Endodermal cell (in vitro differentiated cells): ENCODE results near the gene ZNF831. TPM values are rescaled to one million over a fixed set of nuclear protein-coding genes. Genes with fewer than 3 reads are reported as not detected.
A peak's percentile ranks its signal among the peaks of the same experiment; 100 is the strongest.

ENCODE experiments used
- DNase-seq: peaks from one replicate; pipeline ENCODE4 v3.0.0-alpha.2; 2017
- H3K27ac ChIP-seq: 2 replicates; pipeline ENCODE4 v1.5.1; 2013; ENCODE audit warnings: mild to moderate bottlenecking, low read depth, low read length, moderate library complexity
- H3K27me3 ChIP-seq: 2 replicates; pipeline ENCODE4 v1.6.1; 2013; ENCODE audit warnings: mild to moderate bottlenecking, low read length, moderate library complexity; ENCODE audit not compliant: insufficient read depth, control insufficient read depth, poor library complexity, severe bottlenecking
- H3K36me3 ChIP-seq: 2 replicates; pipeline ENCODE4 v1.7.0; 2013; ENCODE audit warnings: mild to moderate bottlenecking, low read length, moderate library complexity; ENCODE audit not compliant: control insufficient read depth, insufficient read depth
- H3K4me1 ChIP-seq: one replicate; pipeline ENCODE4 v1.7.0; 2013; ENCODE audit warnings: low read length; ENCODE audit not compliant: control insufficient read depth, insufficient read depth
- H3K4me3 ChIP-seq: 2 replicates; pipeline ENCODE4 v1.5.1; 2013; ENCODE audit warnings: mild to moderate bottlenecking, low read length, moderate library complexity
- H3K9ac ChIP-seq: 2 replicates; pipeline ENCODE4 v1.6.1; 2013; ENCODE audit warnings: mild to moderate bottlenecking, low read length, moderate library complexity; ENCODE audit not compliant: poor library complexity, severe bottlenecking; ENCODE audit errors: extremely low read depth
- H3K9me3 ChIP-seq: 2 replicates; pipeline ENCODE4 v1.6.1; 2013; ENCODE audit warnings: mild to moderate bottlenecking, low read length, moderate library complexity; ENCODE audit not compliant: control insufficient read depth
- H3K27ac Mint-ChIP-seq: 2 replicates; pipeline ENCODE4 v1.8.0; 2020; ENCODE audit warnings: mixed read lengths
- H3K27me3 Mint-ChIP-seq: 2 replicates; pipeline ENCODE4 v1.8.0; 2021; ENCODE audit warnings: mild to moderate bottlenecking, mixed read lengths; ENCODE audit not compliant: insufficient read depth
- H3K36me3 Mint-ChIP-seq: 2 replicates; pipeline ENCODE4 v1.8.0; 2020; ENCODE audit warnings: low read depth, mixed read lengths
- H3K4me1 Mint-ChIP-seq: 2 replicates; pipeline ENCODE4 v1.8.0; 2020; ENCODE audit warnings: mixed read lengths
- H3K4me3 Mint-ChIP-seq: 2 replicates; pipeline ENCODE4 v1.8.0; 2020; ENCODE audit warnings: mild to moderate bottlenecking, moderate library complexity, mixed read lengths
- H3K9me3 Mint-ChIP-seq: 2 replicates; pipeline ENCODE4 v1.8.0; 2020; ENCODE audit warnings: mild to moderate bottlenecking, mixed read lengths
- WGBS, 2 experiments: methylation state at CpG; one replicate each; pipeline versions ENCODE4 v1.1.5 to v1.1.7; 2013; ENCODE audit warnings: missing lambda C conversion rate in 2 of 2, mixed read lengths in 1 of 2; ENCODE audit not compliant: insufficient coverage in 1 of 2, insufficient read length in 1 of 2; 5-methylcytosine and 5-hydroxymethylcytosine counted together
- total RNA-seq, 2 donors: library from RNA; stranded (reverse); fragmentation: NEBNext Ultra II Directional in 1 of 2; extraction: Animal tissue kit (Norgen Biotek cat#: 25700) in 1 of 2; gene quantifications; 2 replicates in 1 of 2; 3 replicates in 1 of 2; pipeline ENCODE4 v1.2.1, GENCODE V29; 2021
- TF ChIP-seq, protein P1 (sequence below): fragments of 200-600 bp; sonication (generic); conservative IDR thresholded peaks from 2 replicates; pipeline ENCODE4 v1.5.0; 2021; ENCODE audit warnings: antibody characterized with exemption, mild to moderate bottlenecking

ZNF831 gene
- total RNA-seq, 2 donors from 2014 or later, result not detected

DNA sequence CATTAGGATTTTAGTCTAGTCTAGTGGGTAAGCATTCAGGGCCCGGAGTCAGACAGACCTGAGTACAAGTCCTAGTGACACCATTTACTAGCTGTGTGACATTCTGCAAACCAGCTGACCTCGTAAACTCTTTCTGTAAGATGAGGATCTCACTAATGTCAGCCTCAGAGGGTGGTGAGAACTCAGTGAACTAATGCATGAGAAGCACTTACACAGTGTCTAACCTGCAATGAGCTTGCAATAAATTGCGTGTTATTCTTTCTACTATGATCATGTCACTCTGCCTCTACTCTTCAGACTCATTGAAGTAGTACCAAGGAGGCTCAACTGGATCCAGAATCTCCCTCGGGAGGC, 41.1 kb upstream of the ZNF831 start:
- H3K36me3 ChIP-seq, result no peaks in the 10 kb centered on the region
- peaks cover 23% of the 10 kb centered on the region for H3K4me1 Mint-ChIP-seq
- TF ChIP-seq, protein P1, sequence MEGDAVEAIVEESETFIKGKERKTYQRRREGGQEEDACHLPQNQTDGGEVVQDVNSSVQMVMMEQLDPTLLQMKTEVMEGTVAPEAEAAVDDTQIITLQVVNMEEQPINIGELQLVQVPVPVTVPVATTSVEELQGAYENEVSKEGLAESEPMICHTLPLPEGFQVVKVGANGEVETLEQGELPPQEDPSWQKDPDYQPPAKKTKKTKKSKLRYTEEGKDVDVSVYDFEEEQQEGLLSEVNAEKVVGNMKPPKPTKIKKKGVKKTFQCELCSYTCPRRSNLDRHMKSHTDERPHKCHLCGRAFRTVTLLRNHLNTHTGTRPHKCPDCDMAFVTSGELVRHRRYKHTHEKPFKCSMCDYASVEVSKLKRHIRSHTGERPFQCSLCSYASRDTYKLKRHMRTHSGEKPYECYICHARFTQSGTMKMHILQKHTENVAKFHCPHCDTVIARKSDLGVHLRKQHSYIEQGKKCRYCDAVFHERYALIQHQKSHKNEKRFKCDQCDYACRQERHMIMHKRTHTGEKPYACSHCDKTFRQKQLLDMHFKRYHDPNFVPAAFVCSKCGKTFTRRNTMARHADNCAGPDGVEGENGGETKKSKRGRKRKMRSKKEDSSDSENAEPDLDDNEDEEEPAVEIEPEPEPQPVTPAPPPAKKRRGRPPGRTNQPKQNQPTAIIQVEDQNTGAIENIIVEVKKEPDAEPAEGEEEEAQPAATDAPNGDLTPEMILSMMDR, result no peak
- H3K9me3 ChIP-seq, result peaks cover 6% of the 10 kb centered on the region
- 90 to 93% methylated on average over 4 of the region's 4 CpGs for WGBS, 2 experiments
- no peaks in the 10 kb centered on the region for H3K36me3 Mint-ChIP-seq
- no peak for DNase-seq
- H3K9ac ChIP-seq, result no peak overlapping the region
- no peaks in the 10 kb centered on the region for H3K27me3 ChIP-seq
- no peak overlapping the region for H3K4me3 ChIP-seq
- H3K4me3 Mint-ChIP-seq, result no peak overlapping the region
- no peak overlapping the region for H3K27ac Mint-ChIP-seq
- H3K9me3 Mint-ChIP-seq, result peaks cover 14% of the 10 kb centered on the region
- peak overlapping the region; percentile 54 for H3K27ac ChIP-seq
- peaks cover 3% of the 10 kb centered on the region for H3K4me1 ChIP-seq
- H3K27me3 Mint-ChIP-seq, result peaks cover 5% of the 10 kb centered on the region

DNA sequence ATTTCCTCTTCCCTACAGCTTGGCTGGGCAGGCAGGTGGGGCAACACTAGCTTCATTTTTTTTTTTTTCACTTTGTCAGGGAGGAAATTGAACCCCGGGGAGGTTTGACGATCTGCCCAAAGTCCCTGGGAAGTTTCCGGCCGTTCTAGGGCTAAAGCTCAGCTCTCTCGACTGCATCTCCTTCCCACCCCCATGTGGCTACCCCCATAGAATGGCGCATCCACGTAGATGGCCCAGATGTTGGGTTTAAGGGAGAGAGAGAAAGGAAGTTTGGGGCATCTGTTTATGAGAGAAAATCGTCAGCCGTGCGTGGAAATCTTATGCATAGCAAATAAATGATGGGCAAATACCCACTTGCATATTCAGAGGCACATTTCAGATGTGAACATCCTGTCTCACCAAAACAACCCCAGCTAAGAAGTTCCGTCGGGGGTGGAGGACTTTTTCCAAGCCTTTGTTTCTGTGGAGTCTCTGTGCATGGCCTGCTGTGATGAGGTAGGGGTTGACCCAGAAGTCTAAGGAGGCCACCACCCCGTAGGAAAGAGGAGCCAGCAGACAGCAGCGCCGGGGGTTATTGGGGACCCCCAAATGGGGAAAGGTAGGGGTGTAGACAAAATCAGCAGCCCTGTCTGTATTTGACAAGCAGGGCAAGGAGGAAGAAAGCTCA, 40.5 kb upstream of the ZNF831 start:
- Histone ChIP-seq H3K4me1 (peaks cover 3% of the 10 kb centered on the region), H3K36me3 (no peaks in the 10 kb centered on the region), H3K9me3 (peaks cover 6% of the 10 kb centered on the region), H3K9ac (no peak overlapping the region), H3K27me3 (no peaks in the 10 kb centered on the region), H3K4me3 (no peak overlapping the region), H3K27ac (no peak overlapping the region)
- WGBS, 2 experiments, result 83 to 84% methylated on average over 4 to 15 of the region's 15 CpGs
- H3K27me3 Mint-ChIP-seq, result peaks cover 5% of the 10 kb centered on the region
- no peak overlapping the region for H3K4me3 Mint-ChIP-seq
- no peak overlapping the region for H3K27ac Mint-ChIP-seq
- DNase-seq, result no peak
- H3K4me1 Mint-ChIP-seq, result peaks cover 23% of the 10 kb centered on the region
- TF ChIP-seq, protein P1, result no peak
- no peaks in the 10 kb centered on the region for H3K36me3 Mint-ChIP-seq
- H3K9me3 Mint-ChIP-seq, result peaks cover 14% of the 10 kb centered on the region

DNA sequence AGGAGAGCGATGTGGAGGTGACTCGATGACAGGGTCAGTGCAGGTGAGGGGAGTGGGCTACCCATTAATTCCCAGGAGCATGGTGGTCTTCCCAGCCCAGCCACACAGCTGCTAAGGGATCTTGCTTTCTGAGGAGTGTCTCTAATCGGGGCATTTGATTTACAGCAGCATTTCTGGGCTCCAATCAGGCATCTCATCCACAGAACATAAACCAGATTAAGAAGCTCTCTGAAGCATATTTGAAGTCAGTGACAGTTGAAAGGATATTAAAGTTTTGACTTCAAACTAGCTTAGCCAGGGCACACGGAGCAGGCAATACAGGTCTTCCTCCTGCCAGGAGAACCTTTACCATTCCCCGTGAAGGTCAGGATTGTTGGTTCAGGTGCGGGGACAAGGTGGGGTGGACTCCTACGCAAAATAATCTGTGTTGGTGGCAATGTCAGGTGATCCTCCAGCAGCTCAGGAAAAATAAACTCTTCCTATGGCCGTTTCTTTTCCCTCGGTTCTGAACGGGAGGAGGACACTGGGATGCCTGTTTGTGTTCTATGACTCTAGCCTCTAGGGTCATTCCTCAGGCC, 39.9 kb upstream of the ZNF831 start:
- peaks cover 6% of the 10 kb centered on the region for H3K9me3 ChIP-seq
- H3K4me1 ChIP-seq, result peaks cover 3% of the 10 kb centered on the region
- H3K36me3 ChIP-seq, result no peaks in the 10 kb centered on the region
- 82 to 93% methylated on average over 7 to 10 of the region's 10 CpGs for WGBS, 2 experiments
- no peak overlapping the region for H3K27ac ChIP-seq
- Mint-ChIP-seq H3K9me3 (peaks cover 14% of the 10 kb centered on the region), H3K36me3 (no peaks in the 10 kb centered on the region), H3K27me3 (peaks cover 5% of the 10 kb centered on the region), H3K4me1 (peaks cover 23% of the 10 kb centered on the region), H3K27ac (no peak overlapping the region), H3K4me3 (no peak overlapping the region)
- no peak for DNase-seq
- no peaks in the 10 kb centered on the region for H3K27me3 ChIP-seq
- H3K4me3 ChIP-seq, result no peak overlapping the region
- no peak overlapping the region for H3K9ac ChIP-seq
- TF ChIP-seq, protein P1, result no peak
